Measurements from ENCODE around the gene TCF19.
"Not testable (repeated sequence)": the region's sequence is repeated elsewhere in the genome, so short reads cannot be mapped to it uniquely, and the experiment has no call there.

DNA sequence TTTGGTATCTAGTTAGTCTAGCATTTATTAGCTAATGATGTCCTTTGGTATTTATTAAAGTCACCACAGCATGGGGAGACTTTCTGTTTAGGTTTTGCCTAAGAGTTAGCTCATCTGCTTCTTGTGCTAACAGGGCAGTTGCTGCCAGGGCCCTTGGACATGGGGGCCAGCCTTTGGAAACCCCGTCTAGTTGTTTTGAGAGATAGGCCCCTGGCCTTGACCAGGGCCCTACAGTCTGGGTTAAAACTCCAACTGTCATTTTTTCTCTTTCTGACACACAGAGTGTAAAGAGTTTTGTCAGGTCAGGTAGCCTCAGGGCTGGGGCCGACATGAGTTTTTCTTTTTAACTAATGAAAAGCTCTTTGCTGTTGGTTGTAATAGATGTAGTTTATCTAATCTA lies 24.9 kb downstream of the TCF19 start:
- TF ChIP-seq EZH2phosphoT487 (IDR thresholded peaks at IDR 0.05; ENCODE audit: low read depth), result not testable (repeated sequence)
- TF ChIP-seq, protein P1, sequence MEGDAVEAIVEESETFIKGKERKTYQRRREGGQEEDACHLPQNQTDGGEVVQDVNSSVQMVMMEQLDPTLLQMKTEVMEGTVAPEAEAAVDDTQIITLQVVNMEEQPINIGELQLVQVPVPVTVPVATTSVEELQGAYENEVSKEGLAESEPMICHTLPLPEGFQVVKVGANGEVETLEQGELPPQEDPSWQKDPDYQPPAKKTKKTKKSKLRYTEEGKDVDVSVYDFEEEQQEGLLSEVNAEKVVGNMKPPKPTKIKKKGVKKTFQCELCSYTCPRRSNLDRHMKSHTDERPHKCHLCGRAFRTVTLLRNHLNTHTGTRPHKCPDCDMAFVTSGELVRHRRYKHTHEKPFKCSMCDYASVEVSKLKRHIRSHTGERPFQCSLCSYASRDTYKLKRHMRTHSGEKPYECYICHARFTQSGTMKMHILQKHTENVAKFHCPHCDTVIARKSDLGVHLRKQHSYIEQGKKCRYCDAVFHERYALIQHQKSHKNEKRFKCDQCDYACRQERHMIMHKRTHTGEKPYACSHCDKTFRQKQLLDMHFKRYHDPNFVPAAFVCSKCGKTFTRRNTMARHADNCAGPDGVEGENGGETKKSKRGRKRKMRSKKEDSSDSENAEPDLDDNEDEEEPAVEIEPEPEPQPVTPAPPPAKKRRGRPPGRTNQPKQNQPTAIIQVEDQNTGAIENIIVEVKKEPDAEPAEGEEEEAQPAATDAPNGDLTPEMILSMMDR (IDR thresholded peaks at IDR 0.05; ENCODE audit: low read depth, low read length), result not testable (repeated sequence)

Data from OCI-LY3 (cell line).